SK-N-SH (cell line): ENCODE measurements around the gene L1TD1. TPM values are rescaled to one million over a fixed set of nuclear protein-coding genes. Genes with fewer than 3 reads are reported as not detected.

ENCODE experiments used
- CTCF ChIA-PET: fragments of 300-600, 350-600 bp; formaldehyde crosslinking; extraction: SDS; loops from one replicate; lab custom pipeline; 2021; lab: Yijun Ruan, JAX
- POLR2A ChIA-PET: fragments of 350-600 bp; sonication (Branson Sonifier 250); formaldehyde crosslinking; extraction: SDS; loops from one replicate; lab custom pipeline; 2020; ENCODE audit warnings: antibody characterized with exemption, inconsistent platforms; lab: Yijun Ruan, JAX
- DNase-seq: peaks from one replicate; pipeline ENCODE4 v3.0.0; 2012
- H2AFZ ChIP-seq: fragments of 200-600 bp; sonication (generic); 2 replicates; pipeline ENCODE4 v1.8.1; 2016; ENCODE audit warnings: antibody characterized with exemption, mild to moderate bottlenecking, low read depth
- H3F3A ChIP-seq: fragments of 200-600 bp; sonication (generic); replicated peaks from 2 replicates; pipeline ENCODE3; 2016; ENCODE audit warnings: antibody characterized with exemption, mild to moderate bottlenecking; ENCODE audit not compliant: insufficient read depth
- H3K27ac ChIP-seq, 2 experiments: fragments of 200-500 bp in 1 of 2; fragments of 200-600 bp in 1 of 2; sonication (Bioruptor generic) in 1 of 2; sonication (generic), shearing (Covaris generic) in 1 of 2; 2 replicates each; pipeline versions ENCODE4 v1.5.1 to v1.6.1; 2014 to 2016; ENCODE audit warnings: low read depth in 2 of 2, inconsistent platforms in 1 of 2, low read length in 1 of 2, mild to moderate bottlenecking in 1 of 2, mixed read lengths in 1 of 2
- H3K27me3 ChIP-seq: fragments of 200-600 bp; sonication (generic), shearing (Covaris generic); 2 replicates; pipeline ENCODE4 v1.6.1; 2016; ENCODE audit warnings: mixed run types; ENCODE audit not compliant: insufficient read depth
- H3K36me3 ChIP-seq, 2 experiments: fragments of 200-500 bp in 1 of 2; fragments of 200-600 bp in 1 of 2; sonication (Bioruptor generic) in 1 of 2; sonication (generic) in 1 of 2; replicated peaks in 1 of 2; 2 replicates each; pipeline versions ENCODE3 to v1.5.1; 2014 to 2016; ENCODE audit warnings: low read length in 1 of 2, mild to moderate bottlenecking in 1 of 2; ENCODE audit not compliant: insufficient read depth in 2 of 2, control insufficient read depth in 1 of 2
- H3K4me1 ChIP-seq, 2 experiments: fragments of 200-500 bp in 1 of 2; fragments of 200-600 bp in 1 of 2; sonication (Bioruptor generic) in 1 of 2; sonication (generic), shearing (Covaris generic) in 1 of 2; 2 replicates each; pipeline versions ENCODE4 v1.5.1 to v1.6.1; 2014 to 2016; ENCODE audit warnings: low read depth in 1 of 2, low read length in 1 of 2, mixed run types in 1 of 2; ENCODE audit not compliant: insufficient read depth in 2 of 2, control insufficient read depth in 1 of 2
- H3K4me2 ChIP-seq: fragments of 200-600 bp; sonication (generic), shearing (Covaris generic); 2 replicates; pipeline ENCODE4 v1.6.1; 2017; ENCODE audit warnings: mixed run types
- H3K4me3 ChIP-seq, 2 experiments: fragments of 200-500 bp in 1 of 2; fragments of 200-600 bp in 1 of 2; sonication (Bioruptor generic) in 1 of 2; sonication (generic), shearing (Covaris generic) in 1 of 2; 2 replicates each; pipeline versions ENCODE4 v1.5.1 to v1.8.1; 2014 to 2016; ENCODE audit warnings: low read depth in 2 of 2, inconsistent platforms in 1 of 2, low read length in 1 of 2, mild to moderate bottlenecking in 1 of 2, mixed read lengths in 1 of 2, moderate library complexity in 1 of 2
- H3K79me2 ChIP-seq: fragments of 200-600 bp; sonication (generic); 2 replicates; pipeline ENCODE4 v1.8.1; 2017; ENCODE audit warnings: mild to moderate bottlenecking; ENCODE audit not compliant: insufficient read depth
- H3K9ac ChIP-seq: fragments of 200-600 bp; sonication (generic); 2 replicates; pipeline ENCODE4 v1.6.1; 2017; ENCODE audit warnings: mixed run types
- H3K9me2 ChIP-seq: fragments of 200-600 bp; sonication (generic); 2 replicates; pipeline ENCODE4 v1.6.1; 2017; ENCODE audit warnings: mixed run types
- H3K9me3 ChIP-seq: fragments of 200-600 bp; sonication (generic); 2 replicates; pipeline ENCODE4 v1.6.1; 2017; ENCODE audit warnings: mixed run types, mild to moderate bottlenecking, moderate library complexity
- H4K20me1 ChIP-seq: fragments of 200-600 bp; sonication (generic); 2 replicates; pipeline ENCODE4 v1.6.1; 2017; ENCODE audit warnings: mild to moderate bottlenecking, mixed run types; ENCODE audit not compliant: insufficient read depth
- ELF1 ChIP-seq: IDR thresholded peaks from 2 replicates; pipeline ENCODE4 v1.4.0; 2012
- EP300 ChIP-seq, 2 experiments: IDR thresholded peaks; 2 replicates each; pipeline versions ENCODE4 v1.4.0 to v1.6.1; 2012; ENCODE audit warnings: borderline replicate concordance in 1 of 2, low read depth in 1 of 2, low read length in 1 of 2
- GABPA ChIP-seq: IDR thresholded peaks from 2 replicates; pipeline ENCODE4 v1.4.0; 2012; ENCODE audit warnings: low read depth, mild to moderate bottlenecking
- MXI1 ChIP-seq: IDR thresholded peaks from 2 replicates; pipeline ENCODE4 v1.6.1; 2012; ENCODE audit warnings: mild to moderate bottlenecking, low read depth, low read length, improper control_type of control experiment
- RCOR1 ChIP-seq: fragments of 150-350 bp; IDR thresholded peaks from 2 replicates; pipeline ENCODE4 v1.6.1; 2017; ENCODE audit warnings: antibody characterized with exemption, low read length
- SIN3A ChIP-seq: IDR thresholded peaks from 2 replicates; pipeline ENCODE4 v1.6.1; 2012; ENCODE audit warnings: low read depth, mild to moderate bottlenecking, low read length, moderate library complexity, borderline replicate concordance
- SMC3 ChIP-seq: IDR thresholded peaks from 2 replicates; pipeline ENCODE4 v1.6.1; 2012; ENCODE audit warnings: low read depth, low read length, improper control_type of control experiment
- TAF1 ChIP-seq: IDR thresholded peaks from 2 replicates; pipeline ENCODE4 v1.6.1; 2012; ENCODE audit warnings: low read depth, mild to moderate bottlenecking, low read length, moderate library complexity, borderline replicate concordance
- YY1 ChIP-seq: IDR thresholded peaks from 2 replicates; pipeline ENCODE4 v1.4.0; 2012; ENCODE audit warnings: low read depth, mild to moderate bottlenecking
- WGBS: methylation state at CpG from one replicate; pipeline ENCODE4 v1.1.6; 2017; ENCODE audit warnings: low lambda C conversion rate; 5-methylcytosine and 5-hydroxymethylcytosine counted together
- polyA plus RNA-seq, 3 experiments: library from polyadenylated mRNA; depleted of rRNA; stranded (reverse); fragments of >200 nt; gene quantifications; 2 replicates each; pipeline ENCODE4 v1.2.3, GENCODE V29; 2012
- TF ChIP-seq, protein P1 (sequence below): fragments of 150-350 bp; IDR thresholded peaks from 2 replicates; pipeline ENCODE4 v1.6.1; 2016; ENCODE audit warnings: mild to moderate bottlenecking, low read depth, low read length
- TF ChIP-seq, protein P2 (sequence below): IDR thresholded peaks from 2 replicates; pipeline ENCODE4 v1.4.0; 2012; ENCODE audit warnings: low read depth

The L1TD1 gene
- polyA plus RNA-seq, 1 of the 3 experiments (the other 2 are of a cell fraction), result not detected

DNA sequence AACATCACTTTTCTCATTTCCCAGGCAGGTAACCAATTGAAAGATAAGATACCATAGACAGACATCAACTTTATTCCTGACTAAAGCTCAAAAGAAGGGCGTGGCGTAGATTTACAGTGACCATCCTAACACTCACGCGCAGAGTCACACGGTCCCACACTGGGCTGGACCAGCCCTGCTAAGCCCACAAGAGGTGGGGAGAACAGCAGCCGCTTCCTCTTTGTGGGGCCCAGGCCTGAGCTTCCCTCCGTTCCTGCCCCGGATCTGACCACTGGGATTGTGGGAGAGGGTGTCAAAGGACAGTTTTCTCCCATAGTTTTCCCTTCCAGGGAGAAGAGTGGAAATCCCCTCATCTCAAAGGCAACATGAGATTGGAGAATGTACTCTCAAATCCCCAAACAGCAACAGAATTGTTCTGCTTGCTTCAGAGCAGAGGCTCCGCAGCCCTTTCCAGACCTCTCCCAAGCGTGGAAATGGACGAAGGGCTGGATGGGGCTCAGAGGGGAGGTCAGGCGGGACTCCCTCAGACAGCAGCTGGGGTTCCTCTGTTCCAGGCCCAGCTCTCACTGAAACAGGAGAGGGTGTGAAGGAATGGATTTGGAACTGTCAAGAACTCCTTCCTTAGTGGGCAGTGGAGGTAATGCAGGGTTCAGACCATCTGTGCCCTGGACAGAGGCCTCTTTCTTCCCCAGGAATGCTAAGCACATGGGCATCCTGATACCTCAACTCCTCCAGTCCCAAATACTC, 33.7 kb downstream of the L1TD1 start:
- Histone ChIP-seq H3K79me2 (no peaks in the 10 kb centered on the region), H3K27ac (no peak overlapping the region), H3K9me3 (no peaks in the 10 kb centered on the region)
- 85% methylated on average over 12 of the region's 12 CpGs for WGBS
- no peak for DNase-seq
- TF ChIP-seq MXI1 (no peak), ELF1 (no peak)
- TF ChIP-seq, all 33 proteins: peak for 0
- H3K9ac ChIP-seq, result no peak overlapping the region
- H3K4me1 ChIP-seq, result peaks cover 0 to 16% of the 10 kb centered on the region in 2 experiments; a peak in 1 of 4 replicates
- POLR2A ChIA-PET, result interaction anchor here (0.5 to 1.0 kb wide), 2 partner anchors 14 to 208 kb away, joined by 3 read pairs; no protein-coding TSS in a partner anchor
- H3K4me3 ChIP-seq, result no peak overlapping the region
- CTCF ChIA-PET, result interaction anchor here (0.7 to 2.5 kb wide), 5 partner anchors 15 to 179 kb away, joined by 3 to 10 read pairs (median 4); no protein-coding TSS in a partner anchor
- H3K9me2 ChIP-seq, result no peaks in the 10 kb centered on the region
- H3K36me3 ChIP-seq, result no peaks in the 10 kb centered on the region
- H3F3A ChIP-seq, result no peaks in the 10 kb centered on the region
- H3K4me2 ChIP-seq, result no peak overlapping the region
- no peaks in the 10 kb centered on the region for H4K20me1 ChIP-seq
- H3K27me3 ChIP-seq, result no peaks in the 10 kb centered on the region
- H2AFZ ChIP-seq, result no peak overlapping the region

DNA sequence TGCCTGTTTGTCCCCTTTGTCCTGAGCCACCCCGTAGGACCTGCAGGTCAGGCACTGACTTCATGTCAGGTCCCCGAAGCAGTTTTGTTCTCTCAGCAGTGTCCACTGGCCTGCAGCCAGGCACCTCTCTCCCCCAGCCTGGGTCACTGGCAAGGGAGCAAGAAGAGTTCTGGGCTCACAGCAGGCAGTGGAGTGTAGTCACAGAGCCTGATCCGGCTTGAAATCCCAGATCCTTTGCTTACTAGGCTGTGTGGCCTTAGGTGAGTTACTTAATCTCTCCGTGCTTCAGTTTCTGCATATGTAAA, 34.2 kb downstream of the L1TD1 start:
- Histone ChIP-seq H3K9me3 (no peaks in the 10 kb centered on the region), H3F3A (no peaks in the 10 kb centered on the region), H3K9ac (no peak overlapping the region), H3K4me3 (no peak overlapping the region), H2AFZ (no peak overlapping the region), H3K27me3 (no peaks in the 10 kb centered on the region), H4K20me1 (no peaks in the 10 kb centered on the region), H3K4me2 (no peak overlapping the region), H3K36me3 (no peaks in the 10 kb centered on the region), H3K4me1 (peaks cover 0 to 16% of the 10 kb centered on the region in 2 experiments; a peak in 1 of 4 replicates), H3K79me2 (no peaks in the 10 kb centered on the region), H3K9me2 (no peaks in the 10 kb centered on the region), H3K27ac (no peak overlapping the region)
- no peak for DNase-seq
- ChIA-PET CTCF (interaction anchor here (1.6 to 2.5 kb wide), 3 partner anchors 16 to 179 kb away, joined by 3 to 10 read pairs (median 5); no protein-coding TSS in a partner anchor), POLR2A (interaction anchor here (0.5 to 0.7 kb wide), 2 partner anchors 15 to 87 kb away, joined by 3 read pairs; no protein-coding TSS in a partner anchor)
- no peak for TF ChIP-seq MXI1
- no peak for TF ChIP-seq SIN3A
- TF ChIP-seq, protein P1, sequence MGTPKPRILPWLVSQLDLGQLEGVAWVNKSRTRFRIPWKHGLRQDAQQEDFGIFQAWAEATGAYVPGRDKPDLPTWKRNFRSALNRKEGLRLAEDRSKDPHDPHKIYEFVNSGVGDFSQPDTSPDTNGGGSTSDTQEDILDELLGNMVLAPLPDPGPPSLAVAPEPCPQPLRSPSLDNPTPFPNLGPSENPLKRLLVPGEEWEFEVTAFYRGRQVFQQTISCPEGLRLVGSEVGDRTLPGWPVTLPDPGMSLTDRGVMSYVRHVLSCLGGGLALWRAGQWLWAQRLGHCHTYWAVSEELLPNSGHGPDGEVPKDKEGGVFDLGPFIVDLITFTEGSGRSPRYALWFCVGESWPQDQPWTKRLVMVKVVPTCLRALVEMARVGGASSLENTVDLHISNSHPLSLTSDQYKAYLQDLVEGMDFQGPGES, result no peak
- TF ChIP-seq RCOR1, result no peak
- TF ChIP-seq YY1, result no peak
- no peak for TF ChIP-seq TAF1
- no peak for TF ChIP-seq SMC3
- no peak for TF ChIP-seq GABPA
- TF ChIP-seq, protein P2, sequence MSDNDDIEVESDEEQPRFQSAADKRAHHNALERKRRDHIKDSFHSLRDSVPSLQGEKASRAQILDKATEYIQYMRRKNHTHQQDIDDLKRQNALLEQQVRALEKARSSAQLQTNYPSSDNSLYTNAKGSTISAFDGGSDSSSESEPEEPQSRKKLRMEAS, result no peak
- no peak for TF ChIP-seq EP300 (IDR thresholded peaks at IDR 0.05; ENCODE audit: borderline replicate concordance in 1 of 2, low read depth in 1 of 2, low read length in 1 of 2)
- 74% methylated on average over 4 of the region's 4 CpGs for WGBS
